MM.1S (cell line): ENCODE results near the gene HPS5.

Source experiments
- EZH2 ChIP-seq: fragments of 300-600 bp; sonication (generic); optimal IDR thresholded peaks from 2 replicates; pipeline ENCODE3; 2017; ENCODE audit warnings: low read depth, mild to moderate bottlenecking, antibody characterized with exemption, low read length, mixed read lengths
- EZH2phosphoT487 ChIP-seq: fragments of 300-600 bp; sonication (generic); IDR thresholded peaks from 2 replicates; pipeline ENCODE4 v1.6.1; 2018; ENCODE audit warnings: antibody characterized with exemption, low read length
- TF ChIP-seq, protein P1 (sequence below): fragments of 300-600 bp; sonication (generic); IDR thresholded peaks from 2 replicates; pipeline ENCODE4 v1.5.1; 2016; ENCODE audit warnings: antibody characterized with exemption, low read length, mixed read lengths

DNA sequence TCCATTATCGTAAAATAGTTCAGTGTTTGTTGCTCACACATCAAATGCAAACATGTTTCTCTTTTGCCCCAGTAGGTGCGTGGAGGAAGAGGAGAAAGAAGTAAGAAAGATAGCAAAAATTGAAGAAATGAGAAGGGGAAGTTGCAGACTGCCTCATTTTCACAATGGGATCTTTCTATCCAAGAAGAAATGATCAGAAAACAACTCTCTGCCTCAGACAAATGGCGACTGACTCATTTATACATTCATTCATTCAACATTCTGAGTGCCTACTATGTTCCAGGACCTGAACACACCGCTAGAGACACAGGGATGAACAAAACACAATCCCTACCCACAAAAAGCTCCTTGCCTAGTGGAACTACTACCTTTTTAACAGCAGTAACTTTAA is 367 bp downstream of the HPS5 start:
- TF ChIP-seq EZH2 (no peak), EZH2phosphoT487 (no peak)
- TF ChIP-seq, protein P1, sequence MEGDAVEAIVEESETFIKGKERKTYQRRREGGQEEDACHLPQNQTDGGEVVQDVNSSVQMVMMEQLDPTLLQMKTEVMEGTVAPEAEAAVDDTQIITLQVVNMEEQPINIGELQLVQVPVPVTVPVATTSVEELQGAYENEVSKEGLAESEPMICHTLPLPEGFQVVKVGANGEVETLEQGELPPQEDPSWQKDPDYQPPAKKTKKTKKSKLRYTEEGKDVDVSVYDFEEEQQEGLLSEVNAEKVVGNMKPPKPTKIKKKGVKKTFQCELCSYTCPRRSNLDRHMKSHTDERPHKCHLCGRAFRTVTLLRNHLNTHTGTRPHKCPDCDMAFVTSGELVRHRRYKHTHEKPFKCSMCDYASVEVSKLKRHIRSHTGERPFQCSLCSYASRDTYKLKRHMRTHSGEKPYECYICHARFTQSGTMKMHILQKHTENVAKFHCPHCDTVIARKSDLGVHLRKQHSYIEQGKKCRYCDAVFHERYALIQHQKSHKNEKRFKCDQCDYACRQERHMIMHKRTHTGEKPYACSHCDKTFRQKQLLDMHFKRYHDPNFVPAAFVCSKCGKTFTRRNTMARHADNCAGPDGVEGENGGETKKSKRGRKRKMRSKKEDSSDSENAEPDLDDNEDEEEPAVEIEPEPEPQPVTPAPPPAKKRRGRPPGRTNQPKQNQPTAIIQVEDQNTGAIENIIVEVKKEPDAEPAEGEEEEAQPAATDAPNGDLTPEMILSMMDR, result no peak
